WTC11 (cell line): ENCODE data around the gene UGDH.

Experiments used
- ESRRA ChIP-seq: sonication (generic); formaldehyde crosslinking; IDR thresholded peaks from 2 replicates; pipeline ENCODE4 v1.8.1; 2022; ENCODE audit warnings: mild to moderate bottlenecking, missing genetic modification reagents, borderline replicate concordance
- KAT7 ChIP-seq: sonication (generic); formaldehyde crosslinking; IDR thresholded peaks from 2 replicates; pipeline ENCODE4 v1.8.1; 2023; ENCODE audit warnings: missing genetic modification reagents, mild to moderate bottlenecking, borderline replicate concordance
- MXD4 ChIP-seq: fragments of 250-450 bp; sonication (Bioruptor Pico); IDR thresholded peaks from 2 replicates; pipeline ENCODE4 v1.8.0; 2021; ENCODE audit warnings: mild to moderate bottlenecking, moderate library complexity, borderline replicate concordance
- USF1 ChIP-seq: sonication (generic); formaldehyde crosslinking; IDR thresholded peaks from 2 replicates; pipeline ENCODE4 v1.8.0; 2022; ENCODE audit warnings: mild to moderate bottlenecking, missing genetic modification reagents
- TF ChIP-seq, protein P1 (sequence below): fragments of 200-600 bp; IDR thresholded peaks from 2 replicates; pipeline ENCODE4 v1.8.0; 2022; ENCODE audit warnings: antibody characterized with exemption
- TF ChIP-seq, protein P2 (sequence below): sonication (generic); formaldehyde crosslinking; IDR thresholded peaks from 2 replicates; pipeline ENCODE4 v1.8.1; 2023; ENCODE audit warnings: mild to moderate bottlenecking, missing genetic modification reagents, borderline replicate concordance

GRCh38 chr4:39452153-39452859 lies 74.9 kb downstream of the UGDH start:
- TF ChIP-seq USF1 (no peak), ESRRA (CRISPR knock-in tag) (no peak), MXD4 (CRISPR knock-in tag) (no peak), KAT7 (CRISPR knock-in tag) (no peak)
- TF ChIP-seq, protein P1, sequence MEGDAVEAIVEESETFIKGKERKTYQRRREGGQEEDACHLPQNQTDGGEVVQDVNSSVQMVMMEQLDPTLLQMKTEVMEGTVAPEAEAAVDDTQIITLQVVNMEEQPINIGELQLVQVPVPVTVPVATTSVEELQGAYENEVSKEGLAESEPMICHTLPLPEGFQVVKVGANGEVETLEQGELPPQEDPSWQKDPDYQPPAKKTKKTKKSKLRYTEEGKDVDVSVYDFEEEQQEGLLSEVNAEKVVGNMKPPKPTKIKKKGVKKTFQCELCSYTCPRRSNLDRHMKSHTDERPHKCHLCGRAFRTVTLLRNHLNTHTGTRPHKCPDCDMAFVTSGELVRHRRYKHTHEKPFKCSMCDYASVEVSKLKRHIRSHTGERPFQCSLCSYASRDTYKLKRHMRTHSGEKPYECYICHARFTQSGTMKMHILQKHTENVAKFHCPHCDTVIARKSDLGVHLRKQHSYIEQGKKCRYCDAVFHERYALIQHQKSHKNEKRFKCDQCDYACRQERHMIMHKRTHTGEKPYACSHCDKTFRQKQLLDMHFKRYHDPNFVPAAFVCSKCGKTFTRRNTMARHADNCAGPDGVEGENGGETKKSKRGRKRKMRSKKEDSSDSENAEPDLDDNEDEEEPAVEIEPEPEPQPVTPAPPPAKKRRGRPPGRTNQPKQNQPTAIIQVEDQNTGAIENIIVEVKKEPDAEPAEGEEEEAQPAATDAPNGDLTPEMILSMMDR, result no peak
- TF ChIP-seq, protein P2, sequence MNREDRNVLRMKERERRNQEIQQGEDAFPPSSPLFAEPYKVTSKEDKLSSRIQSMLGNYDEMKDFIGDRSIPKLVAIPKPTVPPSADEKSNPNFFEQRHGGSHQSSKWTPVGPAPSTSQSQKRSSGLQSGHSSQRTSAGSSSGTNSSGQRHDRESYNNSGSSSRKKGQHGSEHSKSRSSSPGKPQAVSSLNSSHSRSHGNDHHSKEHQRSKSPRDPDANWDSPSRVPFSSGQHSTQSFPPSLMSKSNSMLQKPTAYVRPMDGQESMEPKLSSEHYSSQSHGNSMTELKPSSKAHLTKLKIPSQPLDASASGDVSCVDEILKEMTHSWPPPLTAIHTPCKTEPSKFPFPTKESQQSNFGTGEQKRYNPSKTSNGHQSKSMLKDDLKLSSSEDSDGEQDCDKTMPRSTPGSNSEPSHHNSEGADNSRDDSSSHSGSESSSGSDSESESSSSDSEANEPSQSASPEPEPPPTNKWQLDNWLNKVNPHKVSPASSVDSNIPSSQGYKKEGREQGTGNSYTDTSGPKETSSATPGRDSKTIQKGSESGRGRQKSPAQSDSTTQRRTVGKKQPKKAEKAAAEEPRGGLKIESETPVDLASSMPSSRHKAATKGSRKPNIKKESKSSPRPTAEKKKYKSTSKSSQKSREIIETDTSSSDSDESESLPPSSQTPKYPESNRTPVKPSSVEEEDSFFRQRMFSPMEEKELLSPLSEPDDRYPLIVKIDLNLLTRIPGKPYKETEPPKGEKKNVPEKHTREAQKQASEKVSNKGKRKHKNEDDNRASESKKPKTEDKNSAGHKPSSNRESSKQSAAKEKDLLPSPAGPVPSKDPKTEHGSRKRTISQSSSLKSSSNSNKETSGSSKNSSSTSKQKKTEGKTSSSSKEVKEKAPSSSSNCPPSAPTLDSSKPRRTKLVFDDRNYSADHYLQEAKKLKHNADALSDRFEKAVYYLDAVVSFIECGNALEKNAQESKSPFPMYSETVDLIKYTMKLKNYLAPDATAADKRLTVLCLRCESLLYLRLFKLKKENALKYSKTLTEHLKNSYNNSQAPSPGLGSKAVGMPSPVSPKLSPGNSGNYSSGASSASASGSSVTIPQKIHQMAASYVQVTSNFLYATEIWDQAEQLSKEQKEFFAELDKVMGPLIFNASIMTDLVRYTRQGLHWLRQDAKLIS, result no peak
